Liver (tissue), 9 donors: ENCODE results near the gene SPRR2A. TPM values are rescaled to one million over a fixed set of nuclear protein-coding genes. Genes with fewer than 3 reads are reported as not detected.

Experiments
- DNase-seq: peaks from one replicate; pipeline ENCODE4 v3.0.0-alpha.2; 2017; ENCODE audit warnings: low spot score
- H3K27ac ChIP-seq, 2 donors: one replicate each; pipeline ENCODE4 v1.7.0; 2013; ENCODE audit warnings: inconsistent platforms in 2 of 2, low read length in 2 of 2, control low read depth in 1 of 2, low read depth in 1 of 2, mild to moderate bottlenecking in 1 of 2
- H3K27me3 ChIP-seq, 4 donors: one replicate each; pipeline versions ENCODE4 v1.6.1 to v1.7.0; 2013; ENCODE audit warnings: low read length in 3 of 4, inconsistent platforms in 1 of 4, mild to moderate bottlenecking in 1 of 4, moderate library complexity in 1 of 4; ENCODE audit not compliant: control insufficient read depth in 4 of 4, insufficient read depth in 4 of 4
- H3K36me3 ChIP-seq, 4 donors: one replicate each; pipeline versions ENCODE4 v1.6.1 to v1.7.0; 2013; ENCODE audit warnings: low read length in 3 of 4, mild to moderate bottlenecking in 3 of 4, low read depth in 1 of 4, moderate library complexity in 1 of 4; ENCODE audit not compliant: control insufficient read depth in 4 of 4, insufficient read depth in 3 of 4
- H3K4me1 ChIP-seq, 4 donors: one replicate each; pipeline versions ENCODE4 v1.6.1 to v1.7.0; 2013; ENCODE audit warnings: low read length in 3 of 4, mild to moderate bottlenecking in 3 of 4, moderate library complexity in 1 of 4; ENCODE audit not compliant: control insufficient read depth in 4 of 4, insufficient read depth in 4 of 4
- H3K4me3 ChIP-seq, 3 donors: one replicate each; pipeline versions ENCODE4 v1.6.1 to v1.7.0; 2013; ENCODE audit warnings: low read length in 3 of 3, control low read depth in 1 of 3, low read depth in 1 of 3, mild to moderate bottlenecking in 1 of 3
- H3K9ac ChIP-seq, 2 donors: one replicate each; pipeline ENCODE4 v1.7.0; 2013; ENCODE audit warnings: low read length in 2 of 2, mild to moderate bottlenecking in 2 of 2, moderate library complexity in 2 of 2, control low read depth in 1 of 2, low read depth in 1 of 2
- H3K9me3 ChIP-seq, 4 donors: one replicate each; pipeline versions ENCODE4 v1.6.1 to v1.7.0; 2013; ENCODE audit warnings: low read length in 3 of 4; ENCODE audit not compliant: control insufficient read depth in 4 of 4
- ATF3 ChIP-seq: IDR thresholded peaks from 2 replicates; pipeline ENCODE4 v1.6.1; 2016; ENCODE audit warnings: antibody characterized with exemption
- EGR1 ChIP-seq, 2 donors: IDR thresholded peaks; 2 replicates each; pipeline ENCODE4 v1.6.1; 2016 to 2018; ENCODE audit warnings: antibody characterized with exemption in 2 of 2, low read depth in 2 of 2
- FOXA1 ChIP-seq: IDR thresholded peaks from 2 replicates; pipeline ENCODE4 v1.6.1; 2016; ENCODE audit warnings: antibody characterized with exemption
- HNF4A ChIP-seq, 2 donors: conservative IDR thresholded peaks; 2 replicates each; pipeline ENCODE4 v1.6.1; 2016; ENCODE audit warnings: antibody characterized with exemption in 2 of 2, mild to moderate bottlenecking in 2 of 2
- HNF4G ChIP-seq: IDR thresholded peaks from 2 replicates; pipeline ENCODE4 v1.6.1; 2016; ENCODE audit warnings: antibody characterized with exemption
- JUND ChIP-seq, 2 donors: IDR thresholded peaks; 2 replicates each; pipeline ENCODE4 v1.6.1; 2016; ENCODE audit warnings: antibody characterized with exemption in 2 of 2
- REST ChIP-seq: IDR thresholded peaks from 2 replicates; pipeline ENCODE4 v1.6.1; 2016; ENCODE audit warnings: antibody characterized with exemption, mild to moderate bottlenecking
- RXRA ChIP-seq, 2 donors: IDR thresholded peaks; 2 replicates each; pipeline ENCODE4 v1.6.1; 2017 to 2018; ENCODE audit warnings: antibody characterized with exemption in 2 of 2, mild to moderate bottlenecking in 1 of 2
- SP1 ChIP-seq: IDR thresholded peaks from 2 replicates; pipeline ENCODE4 v1.6.1; 2018; ENCODE audit warnings: antibody characterized with exemption, mild to moderate bottlenecking
- TAF1 ChIP-seq: conservative IDR thresholded peaks from 2 replicates; pipeline ENCODE4 v1.6.1; 2016; ENCODE audit warnings: antibody characterized with exemption, mild to moderate bottlenecking
- YY1 ChIP-seq: IDR thresholded peaks from 2 replicates; pipeline ENCODE4 v1.6.1; 2016; ENCODE audit warnings: antibody characterized with exemption, mild to moderate bottlenecking
- WGBS: extraction: QIAGEN DNeasy Blood & Tissue Kit; methylation state at CpG from one replicate; pipeline ENCODE4 v1.1.7; 2013; 5-methylcytosine and 5-hydroxymethylcytosine counted together
- polyA plus RNA-seq, 2 donors: library from polyadenylated mRNA; stranded (reverse) in 1 of 2; unstranded in 1 of 2; fragments of 200-250 nt in 1 of 2; fragments of >200 nt in 1 of 2; fragmentation: Nextera tagmentation in 1 of 2; extraction: Ambion mirVana in 1 of 2; gene quantifications; one replicate each; pipeline versions ENCODE4 v1.2.1 to v1.2.3, GENCODE V29; 2013 to 2015
- total RNA-seq, 2 donors: library from RNA; depleted of rRNA; stranded (reverse); fragments of >200 nt; gene quantifications; one replicate each; pipeline ENCODE4 v1.2.3, GENCODE V29; 2014
- TF ChIP-seq, protein P1 (sequence below): IDR thresholded peaks from 2 replicates; pipeline ENCODE4 v1.6.1; 2016; ENCODE audit warnings: antibody characterized with exemption
- TF ChIP-seq, protein P2 (sequence below): IDR thresholded peaks from 2 replicates; pipeline ENCODE4 v1.6.1; 2016; ENCODE audit warnings: antibody characterized with exemption
- donor health status: healthy.
- donor health status: healthy.
- donor health status: healthy.
- donor health status: healthy.
- donor health status: healthy.

Gene SPRR2A
- total and polyA plus RNA-seq, 4 donors, result not detected

GRCh38 chr1:153032073-153032472, 25.2 kb downstream of the SPRR2A start:
- Histone ChIP-seq H3K9ac (no peak overlapping the region), H3K27ac (no peak overlapping the region), H3K9me3 (no peaks in the 10 kb centered on the region), H3K4me1 (no peaks in the 10 kb centered on the region), H3K27me3 (peaks cover 0 to 5% (median 0%) of the 10 kb centered on the region in 4 donors), H3K4me3 (no peak overlapping the region), H3K36me3 (no peaks in the 10 kb centered on the region)
- DNase-seq, result no peak
- TF ChIP-seq HNF4A (conservative IDR thresholded peaks at IDR 0.05) (no peak), HNF4G (no peak)
- TF ChIP-seq, protein P1, sequence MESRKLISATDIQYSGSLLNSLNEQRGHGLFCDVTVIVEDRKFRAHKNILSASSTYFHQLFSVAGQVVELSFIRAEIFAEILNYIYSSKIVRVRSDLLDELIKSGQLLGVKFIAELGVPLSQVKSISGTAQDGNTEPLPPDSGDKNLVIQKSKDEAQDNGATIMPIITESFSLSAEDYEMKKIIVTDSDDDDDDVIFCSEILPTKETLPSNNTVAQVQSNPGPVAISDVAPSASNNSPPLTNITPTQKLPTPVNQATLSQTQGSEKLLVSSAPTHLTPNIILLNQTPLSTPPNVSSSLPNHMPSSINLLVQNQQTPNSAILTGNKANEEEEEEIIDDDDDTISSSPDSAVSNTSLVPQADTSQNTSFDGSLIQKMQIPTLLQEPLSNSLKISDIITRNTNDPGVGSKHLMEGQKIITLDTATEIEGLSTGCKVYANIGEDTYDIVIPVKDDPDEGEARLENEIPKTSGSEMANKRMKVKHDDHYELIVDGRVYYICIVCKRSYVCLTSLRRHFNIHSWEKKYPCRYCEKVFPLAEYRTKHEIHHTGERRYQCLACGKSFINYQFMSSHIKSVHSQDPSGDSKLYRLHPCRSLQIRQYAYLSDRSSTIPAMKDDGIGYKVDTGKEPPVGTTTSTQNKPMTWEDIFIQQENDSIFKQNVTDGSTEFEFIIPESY, result no peak

DNA sequence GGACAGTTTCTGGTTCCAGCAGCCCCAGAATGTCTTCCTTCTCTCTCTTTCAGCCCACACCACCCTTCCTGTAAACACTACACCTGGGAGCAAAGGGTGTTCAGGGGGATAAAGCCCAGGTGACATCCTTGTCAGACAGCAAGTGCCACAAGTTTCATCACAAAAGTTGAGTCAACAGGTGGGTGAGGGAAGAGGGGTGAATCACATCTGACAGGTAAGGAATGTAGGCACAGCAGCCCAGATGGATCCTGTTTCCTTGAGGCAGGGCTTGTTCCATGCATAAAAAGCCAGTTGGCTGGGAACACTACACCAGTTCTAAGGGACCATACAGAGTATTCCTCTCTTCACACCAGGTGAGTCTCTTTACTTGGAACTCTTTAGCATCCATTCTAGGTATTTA, 26.4 kb downstream of the SPRR2A start, which contains the start of gene SPRR1B:
TSS of gene SPRR1B (plus strand) at position 309 of the 400 bp plus-strand sequence. CDS start 1,143 bp downstream, outside the sequence.
- TF ChIP-seq SP1 (no peak), ATF3 (no peak), EGR1 (IDR thresholded peaks at IDR 0.05; ENCODE audit: low read depth in 2 of 2) (no peak), FOXA1 (no peak), YY1 (no peak), TAF1 (no peak), JUND (IDR thresholded peaks at IDR 0.05) (no peak)
- TF ChIP-seq, protein P2, sequence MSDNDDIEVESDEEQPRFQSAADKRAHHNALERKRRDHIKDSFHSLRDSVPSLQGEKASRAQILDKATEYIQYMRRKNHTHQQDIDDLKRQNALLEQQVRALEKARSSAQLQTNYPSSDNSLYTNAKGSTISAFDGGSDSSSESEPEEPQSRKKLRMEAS, result no peak
- Histone ChIP-seq H3K4me3 (no peak within 1 kb of the TSS), H3K27ac (no peak within 1 kb of the TSS), H3K9me3 (no peaks in the 10 kb centered on the region), H3K27me3 (peaks cover 0 to 5% (median 0%) of the 10 kb centered on the region in 4 donors), H3K9ac (no peak within 1 kb of the TSS), H3K4me1 (no peaks in the 10 kb centered on the region), H3K36me3 (no peaks in the 10 kb centered on the region)
- no peak for DNase-seq

DNA sequence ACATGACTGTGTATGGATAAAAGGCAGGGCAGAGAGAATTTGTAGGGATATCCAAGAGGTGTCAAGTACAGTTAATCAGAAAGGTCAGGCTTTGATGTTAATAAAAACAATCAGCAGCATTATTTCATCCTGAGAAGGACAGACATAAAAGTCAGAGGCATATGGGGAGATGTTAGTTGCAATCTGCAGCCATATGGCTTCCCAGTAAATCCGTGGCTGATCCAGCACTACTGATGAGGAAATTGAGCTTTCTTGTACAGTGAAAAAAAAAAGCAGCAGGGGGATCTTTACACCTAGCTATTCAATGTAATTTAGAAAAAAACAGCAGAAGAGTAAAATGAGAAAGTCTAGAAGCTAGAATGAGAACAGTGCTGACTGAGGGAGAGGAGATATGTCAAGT, 28.5 kb downstream of the SPRR2A start:
- Histone ChIP-seq H3K9ac (no peak overlapping the region), H3K4me3 (no peak overlapping the region), H3K4me1 (no peaks in the 10 kb centered on the region), H3K9me3 (no peaks in the 10 kb centered on the region), H3K27ac (no peak overlapping the region), H3K27me3 (peaks cover 0 to 5% (median 0%) of the 10 kb centered on the region in 4 donors), H3K36me3 (no peaks in the 10 kb centered on the region)
- TF ChIP-seq SP1 (no peak), HNF4A (conservative IDR thresholded peaks at IDR 0.05) (no peak), YY1 (no peak)
- 64% methylated on average over 1 of the region's 1 CpG for WGBS
- DNase-seq, result no peak

GRCh38 chr1:153025797-153026196, 31.5 kb downstream of the SPRR2A start:
- 73% methylated on average over 1 of the region's 1 CpG for WGBS
- no peak for TF ChIP-seq RXRA (IDR thresholded peaks at IDR 0.05)
- TF ChIP-seq REST, result no peak
- no peak for TF ChIP-seq SP1

More at GRCh38 chr1:153025797-153026196, 31.5 kb downstream of the SPRR2A start:
- no peaks in the 10 kb centered on the region for H3K27me3 ChIP-seq
- H3K9me3 ChIP-seq, result no peaks in the 10 kb centered on the region
- no peak overlapping the region for H3K9ac ChIP-seq
- H3K36me3 ChIP-seq, result no peaks in the 10 kb centered on the region
- no peaks in the 10 kb centered on the region for H3K4me1 ChIP-seq
- no peak for DNase-seq
- no peak overlapping the region for H3K27ac ChIP-seq
- no peak overlapping the region for H3K4me3 ChIP-seq
